GM21723 (cell line): Measurements from ENCODE around the gene MYO18B.

ENCODE experiments used
- ATAC-seq: cut with Tn5 transposase; IDR thresholded peaks from one replicate; pipeline ENCODE4 v1.9.1; 2021; ENCODE audit warnings: mild to moderate bottlenecking, moderate library complexity; ENCODE audit not compliant: unreplicated experiment

MYO18B gene

GRCh38 chr22:25772288-25772687, 30.3 kb downstream of the MYO18B start:
- ATAC-seq = no peak

GRCh38 chr22:25774575-25775026, 32.6 kb downstream of the MYO18B start:
- no peak for ATAC-seq

- ATAC-seq = no peak
Observed at GRCh38 chr22:25775531-25775930, 33.5 kb downstream of the MYO18B start.

- no peak for ATAC-seq
Observed at GRCh38 chr22:25777411-25777810, 35.4 kb downstream of the MYO18B start.

- no peak for ATAC-seq
Observed at GRCh38 chr22:25777870-25778269, 35.9 kb downstream of the MYO18B start.

- no peak for ATAC-seq
Observed at GRCh38 chr22:25779426-25779825, 37.4 kb downstream of the MYO18B start.

GRCh38 chr22:25779890-25780289, 37.9 kb downstream of the MYO18B start:
- ATAC-seq = no peak

- no peak for ATAC-seq
Observed at GRCh38 chr22:25780673-25781072, 38.7 kb downstream of the MYO18B start.

GRCh38 chr22:25781801-25782200, 39.8 kb downstream of the MYO18B start:
- ATAC-seq = no peak

- no peak for ATAC-seq
Observed at GRCh38 chr22:25782831-25783230, 40.8 kb downstream of the MYO18B start.

- no peak for ATAC-seq
Observed at GRCh38 chr22:25783856-25784255, 41.9 kb downstream of the MYO18B start.

- no peak for ATAC-seq
Observed at GRCh38 chr22:25786165-25786564, 44.2 kb downstream of the MYO18B start.

- ATAC-seq = no peak
Observed at GRCh38 chr22:25791556-25791955, 49.6 kb downstream of the MYO18B start.

GRCh38 chr22:25795478-25795877, 53.5 kb downstream of the MYO18B start:
- ATAC-seq = no peak

- ATAC-seq = no peak
Observed at GRCh38 chr22:25797498-25798290, 55.7 kb downstream of the MYO18B start.

- no peak for ATAC-seq
Observed at GRCh38 chr22:25800766-25801165, 58.8 kb downstream of the MYO18B start.

- no peak for ATAC-seq
Observed at GRCh38 chr22:25802018-25802417, 60.0 kb downstream of the MYO18B start.

GRCh38 chr22:25804676-25805075, 62.7 kb downstream of the MYO18B start:
- no peak for ATAC-seq

GRCh38 chr22:25806579-25806978, 64.6 kb downstream of the MYO18B start:
- ATAC-seq = no peak

GRCh38 chr22:25814685-25815084, 72.7 kb downstream of the MYO18B start:
- no peak for ATAC-seq

- no peak for ATAC-seq
Observed at GRCh38 chr22:25815561-25815960, 73.6 kb downstream of the MYO18B start.

GRCh38 chr22:25816522-25817059, 74.6 kb downstream of the MYO18B start:
- ATAC-seq = no peak
